Measurements from ENCODE around the gene TSHZ2. TPM values are rescaled to one million over a fixed set of nuclear protein-coding genes. Genes with fewer than 3 reads are reported as not detected.
A peak's percentile ranks its signal among the peaks of the same experiment; 100 is the strongest.

The TSHZ2 gene
- total RNA-seq, 2 donors from 2014 or later = 3.3 to 6.2 TPM

DNA sequence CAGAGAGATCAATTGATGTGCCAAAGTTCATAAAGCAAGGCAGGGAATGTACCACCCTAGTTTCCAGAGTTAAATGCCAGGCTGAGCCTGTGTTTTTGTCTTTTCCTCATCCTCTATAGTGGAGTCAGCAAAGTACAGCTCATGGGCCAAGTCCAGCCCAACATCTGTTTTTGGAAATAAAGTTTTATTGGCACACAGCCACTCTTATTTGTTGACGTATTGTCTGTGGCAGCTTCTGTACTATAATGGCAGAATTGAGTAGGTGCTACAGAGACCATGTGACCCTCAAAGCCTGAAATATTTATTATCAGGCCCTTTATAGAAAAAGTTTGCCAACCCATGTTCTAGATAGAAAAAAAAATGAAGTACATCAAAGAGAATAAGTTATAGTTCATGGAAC is 187.0 kb downstream of the TSHZ2 start:
- no peak overlapping the region for H3K27ac ChIP-seq

DNA sequence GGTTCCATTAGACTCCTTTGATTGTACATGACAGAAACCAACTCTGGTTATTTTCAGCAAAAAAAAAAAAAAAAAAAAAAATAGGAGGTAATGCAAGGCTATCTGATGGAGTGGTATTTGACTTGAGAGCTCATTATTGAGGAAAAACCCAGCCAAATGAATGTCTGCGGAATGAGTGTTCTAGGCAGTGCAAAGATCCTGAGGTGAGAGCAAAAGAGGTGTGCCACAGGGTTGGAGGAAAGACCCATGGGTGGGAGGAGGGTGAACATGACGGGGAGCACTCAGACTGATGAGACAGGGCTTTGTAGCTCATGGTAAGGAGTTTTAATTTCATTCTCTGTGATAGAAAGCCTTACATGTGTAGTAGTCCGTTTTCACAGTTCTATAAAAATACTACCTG is 188.9 kb downstream of the TSHZ2 start:
- TF ChIP-seq, protein P1, sequence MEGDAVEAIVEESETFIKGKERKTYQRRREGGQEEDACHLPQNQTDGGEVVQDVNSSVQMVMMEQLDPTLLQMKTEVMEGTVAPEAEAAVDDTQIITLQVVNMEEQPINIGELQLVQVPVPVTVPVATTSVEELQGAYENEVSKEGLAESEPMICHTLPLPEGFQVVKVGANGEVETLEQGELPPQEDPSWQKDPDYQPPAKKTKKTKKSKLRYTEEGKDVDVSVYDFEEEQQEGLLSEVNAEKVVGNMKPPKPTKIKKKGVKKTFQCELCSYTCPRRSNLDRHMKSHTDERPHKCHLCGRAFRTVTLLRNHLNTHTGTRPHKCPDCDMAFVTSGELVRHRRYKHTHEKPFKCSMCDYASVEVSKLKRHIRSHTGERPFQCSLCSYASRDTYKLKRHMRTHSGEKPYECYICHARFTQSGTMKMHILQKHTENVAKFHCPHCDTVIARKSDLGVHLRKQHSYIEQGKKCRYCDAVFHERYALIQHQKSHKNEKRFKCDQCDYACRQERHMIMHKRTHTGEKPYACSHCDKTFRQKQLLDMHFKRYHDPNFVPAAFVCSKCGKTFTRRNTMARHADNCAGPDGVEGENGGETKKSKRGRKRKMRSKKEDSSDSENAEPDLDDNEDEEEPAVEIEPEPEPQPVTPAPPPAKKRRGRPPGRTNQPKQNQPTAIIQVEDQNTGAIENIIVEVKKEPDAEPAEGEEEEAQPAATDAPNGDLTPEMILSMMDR (IDR thresholded peaks at IDR 0.05) = no peak
- H3K4me3 ChIP-seq = no peak overlapping the region
- H3K9me3 ChIP-seq = no peaks in the 10 kb centered on the region
- no peaks in the 10 kb centered on the region for H3K27me3 ChIP-seq
- H3K36me3 ChIP-seq = no peaks in the 10 kb centered on the region
- no peaks in the 10 kb centered on the region for H3K4me1 ChIP-seq
- H3K27ac ChIP-seq = no peak overlapping the region
- no peak for DNase-seq (ENCODE audit: low spot score)

More for the DNA sequence above, 187.0 kb downstream of the TSHZ2 start:
- DNase-seq (ENCODE audit: low spot score) = no peak
- no peaks in the 10 kb centered on the region for H3K27me3 ChIP-seq
- H3K36me3 ChIP-seq = no peaks in the 10 kb centered on the region
- no peaks in the 10 kb centered on the region for H3K4me1 ChIP-seq
- H3K9me3 ChIP-seq = no peaks in the 10 kb centered on the region
- TF ChIP-seq, protein P1 (IDR thresholded peaks at IDR 0.05) = no peak
- no peak overlapping the region for H3K4me3 ChIP-seq

DNA sequence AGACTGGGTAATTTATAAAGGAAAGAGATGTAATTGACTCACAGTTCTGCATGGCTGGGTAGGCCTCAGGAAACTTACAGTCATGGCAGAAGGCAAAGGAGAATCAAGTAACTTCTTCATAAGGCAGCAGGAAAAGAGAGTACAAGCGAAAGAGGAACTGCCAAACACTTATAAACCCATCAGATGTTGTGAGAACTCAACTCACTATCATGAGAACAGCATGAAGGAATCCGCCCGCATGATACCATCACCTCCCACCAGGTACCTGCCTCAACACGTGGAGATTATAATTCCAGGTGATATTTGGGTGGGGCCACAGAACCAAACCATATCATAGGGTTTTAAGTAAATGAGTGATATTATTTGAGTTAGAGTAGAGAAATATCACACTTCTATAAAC is 189.3 kb downstream of the TSHZ2 start:
- Histone ChIP-seq H3K27me3 (no peaks in the 10 kb centered on the region), H3K9me3 (no peaks in the 10 kb centered on the region), H3K4me1 (no peaks in the 10 kb centered on the region), H3K36me3 (no peaks in the 10 kb centered on the region), H3K27ac (no peak overlapping the region), H3K4me3 (no peak overlapping the region)
- DNase-seq (ENCODE audit: low spot score) = no peak
- TF ChIP-seq, protein P1 (IDR thresholded peaks at IDR 0.05) = no peak

DNA sequence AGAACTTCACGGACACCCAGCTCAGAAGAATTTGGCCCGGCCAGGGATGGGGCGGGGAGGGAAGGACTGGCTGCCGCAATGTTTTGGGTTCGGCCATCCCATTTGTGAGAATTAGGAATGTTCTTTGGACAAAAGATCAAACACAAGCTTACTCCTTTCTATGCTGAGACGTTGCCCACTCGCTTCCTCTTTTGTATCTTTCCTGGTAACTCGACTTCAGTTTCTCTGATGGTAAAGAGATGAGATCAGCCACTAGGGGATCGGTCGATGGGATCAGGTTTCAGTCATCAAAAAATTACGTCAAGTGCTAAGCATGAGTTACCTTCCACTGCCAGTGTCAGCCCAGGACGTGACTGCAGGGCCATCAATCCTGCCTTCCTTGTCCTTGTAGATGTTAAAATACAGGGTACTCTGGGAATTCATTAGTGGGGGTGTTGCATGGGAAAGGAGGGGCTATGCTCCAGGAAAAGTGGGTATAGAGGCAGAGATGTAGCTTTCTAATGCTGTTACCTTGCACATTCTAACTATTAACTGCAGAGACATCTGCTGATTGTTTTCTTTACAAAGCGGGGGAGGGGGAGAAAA is 190.2 kb downstream of the TSHZ2 start:
- no peak overlapping the region for H3K27ac ChIP-seq
- peak; percentile 62 for DNase-seq (ENCODE audit: low spot score)
- H3K4me3 ChIP-seq = no peak overlapping the region
- H3K27me3 ChIP-seq = no peaks in the 10 kb centered on the region
- H3K36me3 ChIP-seq = no peaks in the 10 kb centered on the region
- H3K9me3 ChIP-seq = no peaks in the 10 kb centered on the region
- TF ChIP-seq, protein P1 (IDR thresholded peaks at IDR 0.05) = no peak
- no peaks in the 10 kb centered on the region for H3K4me1 ChIP-seq

DNA sequence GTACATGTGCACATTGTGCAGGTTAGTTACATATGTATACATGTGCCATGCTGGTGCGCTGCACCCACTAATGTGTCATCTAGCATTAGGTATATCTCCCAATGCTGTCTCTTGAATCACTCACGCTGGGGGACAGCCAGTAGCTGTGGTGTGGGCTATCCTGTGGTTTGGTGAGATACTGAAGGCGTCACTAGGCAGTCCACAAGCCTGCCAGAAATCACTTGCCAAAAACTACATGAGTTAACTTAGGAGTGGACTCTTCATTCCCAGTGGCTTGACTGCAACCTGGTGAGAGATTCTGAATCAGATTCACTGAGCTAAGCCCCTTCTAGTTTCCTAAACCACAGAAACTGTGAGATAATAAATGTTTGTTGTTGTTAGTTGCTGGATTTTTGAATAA is 191.3 kb downstream of the TSHZ2 start:
- no peak overlapping the region for H3K27ac ChIP-seq
- no peak overlapping the region for H3K4me3 ChIP-seq
- H3K36me3 ChIP-seq = no peaks in the 10 kb centered on the region
- no peaks in the 10 kb centered on the region for H3K9me3 ChIP-seq
- no peaks in the 10 kb centered on the region for H3K4me1 ChIP-seq
- no peaks in the 10 kb centered on the region for H3K27me3 ChIP-seq
- DNase-seq (ENCODE audit: low spot score) = peak; percentile 61
- TF ChIP-seq, protein P1 (IDR thresholded peaks at IDR 0.05) = no peak

DNA sequence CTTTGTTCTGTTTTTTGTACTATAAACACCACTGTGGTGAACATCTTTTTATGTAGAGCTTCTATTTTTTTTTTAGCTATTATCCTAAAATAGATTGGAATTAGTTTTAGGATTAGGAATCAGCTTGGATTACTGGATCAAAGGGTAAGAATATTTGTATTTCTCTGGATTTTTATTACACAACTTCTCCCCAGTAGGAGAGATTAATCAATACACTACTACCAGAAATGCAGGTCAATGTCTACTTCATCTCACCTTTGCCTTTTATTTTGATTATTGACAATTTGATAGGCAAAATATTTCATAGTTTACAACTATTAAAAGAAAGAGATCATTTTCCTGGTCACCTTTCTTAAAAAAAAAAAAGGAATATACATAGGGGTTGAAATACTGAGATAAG is 191.9 kb downstream of the TSHZ2 start:
- DNase-seq (ENCODE audit: low spot score) = no peak
- no peak overlapping the region for H3K4me3 ChIP-seq
- H3K9me3 ChIP-seq = no peaks in the 10 kb centered on the region
- TF ChIP-seq, protein P1 (IDR thresholded peaks at IDR 0.05) = no peak
- no peaks in the 10 kb centered on the region for H3K4me1 ChIP-seq
- no peaks in the 10 kb centered on the region for H3K36me3 ChIP-seq
- H3K27ac ChIP-seq = no peak overlapping the region
- H3K27me3 ChIP-seq = no peaks in the 10 kb centered on the region
